BLaER1 treated with 17β-estradiol and CSF1 and Interleukin-3, amounts not matched to agents 10 nM and 100 nM (cell line): ENCODE data around the gene NOS1.

Source experiments
- H3K27ac ChIP-seq, 11 experiments: shearing (Covaris generic); formaldehyde crosslinking; 2 replicates each; pipeline ENCODE4 v1.8.1; 2022
- H3K27me3 ChIP-seq, 11 experiments: shearing (Covaris generic); formaldehyde crosslinking; 2 replicates each; pipeline ENCODE4 v1.8.1; 2022
- H3K36me3 ChIP-seq, 11 experiments: shearing (Covaris generic); formaldehyde crosslinking; 2 replicates each; pipeline ENCODE4 v1.8.1; 2022
- H3K4me1 ChIP-seq, 10 experiments: shearing (Covaris generic); formaldehyde crosslinking; 2 replicates each; pipeline ENCODE4 v1.8.1; 2022
- H3K4me2 ChIP-seq, 11 experiments: shearing (Covaris generic); formaldehyde crosslinking; 2 replicates each; pipeline ENCODE4 v1.8.1; 2022
- H3K4me3 ChIP-seq, 10 experiments: shearing (Covaris generic); formaldehyde crosslinking; 2 replicates each; pipeline ENCODE4 v1.8.1; 2022
- H3K9ac ChIP-seq, 11 experiments: shearing (Covaris generic); formaldehyde crosslinking; 2 replicates each; pipeline ENCODE4 v1.8.1; 2022
- H3K9me3 ChIP-seq, 11 experiments: shearing (Covaris generic); formaldehyde crosslinking; replicated peaks in 1 of 11; 2 replicates each; pipeline ENCODE4 v1.8.1; 2022
- H4K20me1 ChIP-seq, 11 experiments: shearing (Covaris generic); formaldehyde crosslinking; 2 replicates each; pipeline ENCODE4 v1.8.1; 2022
- Cebpa-rat ChIP-seq, 11 experiments: shearing (Covaris generic); IDR thresholded peaks; 2 replicates each; pipeline ENCODE4 v1.8.1; 2022

The NOS1 gene

GRCh38 chr12:117162167-117162539 is 199.3 kb downstream of the NOS1 start:
- no peak for TF ChIP-seq Cebpa-rat (IDR thresholded peaks at IDR 0.05)
- H3K27ac ChIP-seq, result no peak overlapping the region
- no peak overlapping the region for H3K4me3 ChIP-seq
- H3K9ac ChIP-seq, result no peak overlapping the region
- H3K27me3 ChIP-seq, result no peaks in the 10 kb centered on the region
- H3K9me3 ChIP-seq, result no peaks in the 10 kb centered on the region
- H3K4me2 ChIP-seq, result no peak overlapping the region
- H4K20me1 ChIP-seq, result peaks cover 0 to 41% (median 9%) of the 10 kb centered on the region in 11 experiments; a peak in 11 of 22 replicates
- H3K36me3 ChIP-seq, result peaks cover 100% of the 10 kb centered on the region in 11 experiments
- H3K4me1 ChIP-seq, result no peaks in the 10 kb centered on the region

GRCh38 chr12:117161460-117162166 is 199.8 kb downstream of the NOS1 start:
- no peak overlapping the region for H3K27ac ChIP-seq
- H3K9ac ChIP-seq, result no peak overlapping the region
- H3K4me3 ChIP-seq, result no peak overlapping the region
- H3K9me3 ChIP-seq, result no peaks in the 10 kb centered on the region
- no peak overlapping the region for H3K4me2 ChIP-seq
- no peak for TF ChIP-seq Cebpa-rat (IDR thresholded peaks at IDR 0.05)
- no peaks in the 10 kb centered on the region for H3K4me1 ChIP-seq
- H4K20me1 ChIP-seq, result peaks cover 0 to 41% (median 9%) of the 10 kb centered on the region in 11 experiments; a peak in 11 of 22 replicates
- H3K27me3 ChIP-seq, result no peaks in the 10 kb centered on the region
- peaks cover 100% of the 10 kb centered on the region in 11 experiments for H3K36me3 ChIP-seq

GRCh38 chr12:117159674-117160073 is 201.8 kb downstream of the NOS1 start:
- H3K27ac ChIP-seq, result no peak overlapping the region
- H3K9ac ChIP-seq, result no peak overlapping the region
- no peaks in the 10 kb centered on the region for H3K9me3 ChIP-seq
- no peak overlapping the region for H3K4me2 ChIP-seq
- peaks cover 0 to 47% (median 20%) of the 10 kb centered on the region in 11 experiments; a peak in 11 of 22 replicates for H4K20me1 ChIP-seq
- H3K4me3 ChIP-seq, result no peak overlapping the region
- TF ChIP-seq Cebpa-rat (IDR thresholded peaks at IDR 0.05), result no peak
- H3K27me3 ChIP-seq, result no peaks in the 10 kb centered on the region
- H3K4me1 ChIP-seq, result no peaks in the 10 kb centered on the region
- H3K36me3 ChIP-seq, result peaks cover 100% of the 10 kb centered on the region in 11 experiments

- Histone ChIP-seq H3K4me3 (no peak overlapping the region), H3K36me3 (peaks cover 99 to 100% (median 100%) of the 10 kb centered on the region in 11 experiments), H3K4me1 (peaks cover 0 to 5% (median under 1%) of the 10 kb centered on the region in 10 experiments; a peak in 8 of 20 replicates), H3K27me3 (no peaks in the 10 kb centered on the region), H3K4me2 (no peak overlapping the region), H3K9me3 (no peaks in the 10 kb centered on the region), H4K20me1 (peaks cover 0 to 53% (median 20%) of the 10 kb centered on the region in 11 experiments; a peak in 11 of 22 replicates), H3K9ac (no peak overlapping the region), H3K27ac (no peak overlapping the region)
- TF ChIP-seq Cebpa-rat (IDR thresholded peaks at IDR 0.05), result no peak
Measured at GRCh38 chr12:117158911-117159553, 202.4 kb downstream of the NOS1 start.
